SU-DHL-6 (cell line): ENCODE results near the gene PRTN3.

Experiments used
- EZH2phosphoT487 ChIP-seq: fragments of 200-600 bp; sonication (generic), shearing (Covaris generic); conservative IDR thresholded peaks from 2 replicates; pipeline ENCODE4 v1.6.1; 2018; ENCODE audit warnings: mild to moderate bottlenecking, antibody characterized with exemption, low read length, moderate library complexity, mixed read lengths
- TF ChIP-seq, protein P1 (sequence below): fragments of 200-600 bp; sonication (generic); IDR thresholded peaks from one replicate; pipeline ENCODE4 v1.5.1; 2017; ENCODE audit warnings: antibody characterized with exemption, mild to moderate bottlenecking, low read length, moderate library complexity; ENCODE audit not compliant: insufficient read depth, poor library complexity, severe bottlenecking

- no peak for TF ChIP-seq EZH2phosphoT487
- TF ChIP-seq, protein P1, sequence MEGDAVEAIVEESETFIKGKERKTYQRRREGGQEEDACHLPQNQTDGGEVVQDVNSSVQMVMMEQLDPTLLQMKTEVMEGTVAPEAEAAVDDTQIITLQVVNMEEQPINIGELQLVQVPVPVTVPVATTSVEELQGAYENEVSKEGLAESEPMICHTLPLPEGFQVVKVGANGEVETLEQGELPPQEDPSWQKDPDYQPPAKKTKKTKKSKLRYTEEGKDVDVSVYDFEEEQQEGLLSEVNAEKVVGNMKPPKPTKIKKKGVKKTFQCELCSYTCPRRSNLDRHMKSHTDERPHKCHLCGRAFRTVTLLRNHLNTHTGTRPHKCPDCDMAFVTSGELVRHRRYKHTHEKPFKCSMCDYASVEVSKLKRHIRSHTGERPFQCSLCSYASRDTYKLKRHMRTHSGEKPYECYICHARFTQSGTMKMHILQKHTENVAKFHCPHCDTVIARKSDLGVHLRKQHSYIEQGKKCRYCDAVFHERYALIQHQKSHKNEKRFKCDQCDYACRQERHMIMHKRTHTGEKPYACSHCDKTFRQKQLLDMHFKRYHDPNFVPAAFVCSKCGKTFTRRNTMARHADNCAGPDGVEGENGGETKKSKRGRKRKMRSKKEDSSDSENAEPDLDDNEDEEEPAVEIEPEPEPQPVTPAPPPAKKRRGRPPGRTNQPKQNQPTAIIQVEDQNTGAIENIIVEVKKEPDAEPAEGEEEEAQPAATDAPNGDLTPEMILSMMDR = no peak
These were observed 7.7 kb downstream of the PRTN3 start for GRCh38 chr19:848386-848921.
